Measurements from ENCODE around the gene ANKS1A. TPM values are rescaled to one million over a fixed set of nuclear protein-coding genes. Genes with fewer than 3 reads are reported as not detected.

Gene ANKS1A
- total and polyA plus RNA-seq, 2 experiments from 2014 or later: 17.5 to 25.4 TPM

GRCh38 chr6:34967461-34967860 is 78.4 kb downstream of the ANKS1A start:
- WGBS (ENCODE audit: low lambda C conversion rate, missing lambda C conversion rate): 96% methylated on average over 3 of the region's 3 CpGs

GRCh38 chr6:34969662-34970265 is 80.7 kb downstream of the ANKS1A start:
- Histone ChIP-seq H3K27ac (no peak overlapping the region), H3K79me2 (peaks cover 19% of the 10 kb centered on the region), H3K4me2 (no peak overlapping the region), H3K4me3 (no peak overlapping the region), H4K20me1 (ENCODE audit: insufficient read depth, poor library complexity, severe bottlenecking) (no peaks in the 10 kb centered on the region), H2AFZ (no peak overlapping the region), H3K27me3 (no peaks in the 10 kb centered on the region), H3K36me3 (replicated peaks; ENCODE audit: insufficient read depth, low read depth) (no peaks in the 10 kb centered on the region), H3K4me1 (ENCODE audit: insufficient read depth) (no peaks in the 10 kb centered on the region), H3K9me2 (replicated peaks; ENCODE audit: insufficient read depth) (no peaks in the 10 kb centered on the region), H3K9me3 (ENCODE audit: low read depth) (no peaks in the 10 kb centered on the region)
- no peak for DNase-seq (ENCODE audit: low spot score)
- 83% methylated on average over 7 of the region's 7 CpGs for WGBS (ENCODE audit: low lambda C conversion rate, missing lambda C conversion rate)
- TF ChIP-seq, protein P1, sequence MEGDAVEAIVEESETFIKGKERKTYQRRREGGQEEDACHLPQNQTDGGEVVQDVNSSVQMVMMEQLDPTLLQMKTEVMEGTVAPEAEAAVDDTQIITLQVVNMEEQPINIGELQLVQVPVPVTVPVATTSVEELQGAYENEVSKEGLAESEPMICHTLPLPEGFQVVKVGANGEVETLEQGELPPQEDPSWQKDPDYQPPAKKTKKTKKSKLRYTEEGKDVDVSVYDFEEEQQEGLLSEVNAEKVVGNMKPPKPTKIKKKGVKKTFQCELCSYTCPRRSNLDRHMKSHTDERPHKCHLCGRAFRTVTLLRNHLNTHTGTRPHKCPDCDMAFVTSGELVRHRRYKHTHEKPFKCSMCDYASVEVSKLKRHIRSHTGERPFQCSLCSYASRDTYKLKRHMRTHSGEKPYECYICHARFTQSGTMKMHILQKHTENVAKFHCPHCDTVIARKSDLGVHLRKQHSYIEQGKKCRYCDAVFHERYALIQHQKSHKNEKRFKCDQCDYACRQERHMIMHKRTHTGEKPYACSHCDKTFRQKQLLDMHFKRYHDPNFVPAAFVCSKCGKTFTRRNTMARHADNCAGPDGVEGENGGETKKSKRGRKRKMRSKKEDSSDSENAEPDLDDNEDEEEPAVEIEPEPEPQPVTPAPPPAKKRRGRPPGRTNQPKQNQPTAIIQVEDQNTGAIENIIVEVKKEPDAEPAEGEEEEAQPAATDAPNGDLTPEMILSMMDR (IDR thresholded peaks at IDR 0.05; ENCODE audit: poor library complexity): no peak
- no peak for TF ChIP-seq EZH2phosphoT487 (IDR thresholded peaks at IDR 0.05; ENCODE audit: low read depth, severe bottlenecking, unreplicated experiment)
- TF ChIP-seq EZH2 (IDR thresholded peaks at IDR 0.05; ENCODE audit: borderline replicate concordance): no peak

More at GRCh38 chr6:34967461-34967860, 78.4 kb downstream of the ANKS1A start:
- no peaks in the 10 kb centered on the region for H3K36me3 ChIP-seq (replicated peaks; ENCODE audit: insufficient read depth, low read depth)
- no peak overlapping the region for H2AFZ ChIP-seq
- H3K4me2 ChIP-seq: no peak overlapping the region
- TF ChIP-seq, protein P1 (IDR thresholded peaks at IDR 0.05; ENCODE audit: poor library complexity): no peak
- no peak for TF ChIP-seq EZH2phosphoT487 (IDR thresholded peaks at IDR 0.05; ENCODE audit: low read depth, severe bottlenecking, unreplicated experiment)
- no peak for TF ChIP-seq EZH2 (IDR thresholded peaks at IDR 0.05; ENCODE audit: borderline replicate concordance)
- peaks cover 35% of the 10 kb centered on the region for H3K79me2 ChIP-seq
- no peak for DNase-seq (ENCODE audit: low spot score)
- no peak overlapping the region for H3K27ac ChIP-seq
- H3K4me3 ChIP-seq: no peak overlapping the region
- H4K20me1 ChIP-seq (ENCODE audit: insufficient read depth, poor library complexity, severe bottlenecking): no peaks in the 10 kb centered on the region
- H3K9me3 ChIP-seq (ENCODE audit: low read depth): no peaks in the 10 kb centered on the region
- H3K9me2 ChIP-seq (replicated peaks; ENCODE audit: insufficient read depth): no peaks in the 10 kb centered on the region
- no peaks in the 10 kb centered on the region for H3K4me1 ChIP-seq (ENCODE audit: insufficient read depth)
- H3K27me3 ChIP-seq: no peaks in the 10 kb centered on the region

- no peak for TF ChIP-seq EZH2phosphoT487 (IDR thresholded peaks at IDR 0.05; ENCODE audit: low read depth, severe bottlenecking, unreplicated experiment)
- TF ChIP-seq, protein P1 (IDR thresholded peaks at IDR 0.05; ENCODE audit: poor library complexity): no peak
- no peak for TF ChIP-seq EZH2 (IDR thresholded peaks at IDR 0.05; ENCODE audit: borderline replicate concordance)
- H3K27ac ChIP-seq: no peak overlapping the region
- H3K9me3 ChIP-seq (ENCODE audit: low read depth): no peaks in the 10 kb centered on the region
- H2AFZ ChIP-seq: no peak overlapping the region
- no peaks in the 10 kb centered on the region for H3K4me1 ChIP-seq (ENCODE audit: insufficient read depth)
- H3K79me2 ChIP-seq: peaks cover 12% of the 10 kb centered on the region
- no peaks in the 10 kb centered on the region for H3K9me2 ChIP-seq (replicated peaks; ENCODE audit: insufficient read depth)
- no peak for DNase-seq (ENCODE audit: low spot score)
- H3K27me3 ChIP-seq: no peaks in the 10 kb centered on the region
- no peak overlapping the region for H3K4me2 ChIP-seq
- no peak overlapping the region for H3K4me3 ChIP-seq
- no peaks in the 10 kb centered on the region for H3K36me3 ChIP-seq (replicated peaks; ENCODE audit: insufficient read depth, low read depth)
- H4K20me1 ChIP-seq (ENCODE audit: insufficient read depth, poor library complexity, severe bottlenecking): no peaks in the 10 kb centered on the region
- 96% methylated on average over 3 of the region's 3 CpGs for WGBS (ENCODE audit: low lambda C conversion rate, missing lambda C conversion rate)
Observed at GRCh38 chr6:34970488-34970887, 81.4 kb downstream of the ANKS1A start.

Measured in hepatocyte (in vitro differentiated cells).